HG03196 (cell line): Measurements from ENCODE around the gene POU3F1.

Experiments
- ATAC-seq: cut with Tn5 transposase; IDR thresholded peaks from one replicate; pipeline ENCODE4 v1.9.1; 2021; ENCODE audit not compliant: unreplicated experiment

POU3F1 gene

GRCh38 chr1:38029081-38029681, 17.4 kb downstream of the POU3F1 start:
- ATAC-seq: no peak

DNA sequence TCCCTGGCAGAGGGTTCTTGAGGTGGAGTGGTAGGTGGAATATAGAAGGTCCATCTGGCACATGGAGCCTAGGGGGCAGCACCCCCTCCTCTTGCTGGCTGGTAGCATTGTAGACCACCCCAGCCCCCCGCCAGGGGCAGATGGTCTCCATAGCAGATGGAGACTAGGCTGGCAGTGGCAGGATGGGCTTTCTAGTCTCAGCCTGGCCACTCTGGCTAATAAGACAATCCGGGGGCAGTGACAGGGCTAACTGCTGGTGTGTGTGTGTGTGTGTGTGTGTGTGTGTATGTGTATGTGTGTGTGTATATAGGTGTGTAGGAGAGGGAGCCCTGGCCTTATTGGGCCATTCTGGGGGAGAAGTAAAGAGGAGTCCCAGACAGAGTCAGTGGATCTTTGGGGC, 17.9 kb downstream of the POU3F1 start:
- no peak for ATAC-seq

GRCh38 chr1:38028105-38028591, 18.4 kb downstream of the POU3F1 start:
- peak; percentile 69 for ATAC-seq

GRCh38 chr1:38027201-38028104, 19.1 kb downstream of the POU3F1 start:
- ATAC-seq: no peak

DNA sequence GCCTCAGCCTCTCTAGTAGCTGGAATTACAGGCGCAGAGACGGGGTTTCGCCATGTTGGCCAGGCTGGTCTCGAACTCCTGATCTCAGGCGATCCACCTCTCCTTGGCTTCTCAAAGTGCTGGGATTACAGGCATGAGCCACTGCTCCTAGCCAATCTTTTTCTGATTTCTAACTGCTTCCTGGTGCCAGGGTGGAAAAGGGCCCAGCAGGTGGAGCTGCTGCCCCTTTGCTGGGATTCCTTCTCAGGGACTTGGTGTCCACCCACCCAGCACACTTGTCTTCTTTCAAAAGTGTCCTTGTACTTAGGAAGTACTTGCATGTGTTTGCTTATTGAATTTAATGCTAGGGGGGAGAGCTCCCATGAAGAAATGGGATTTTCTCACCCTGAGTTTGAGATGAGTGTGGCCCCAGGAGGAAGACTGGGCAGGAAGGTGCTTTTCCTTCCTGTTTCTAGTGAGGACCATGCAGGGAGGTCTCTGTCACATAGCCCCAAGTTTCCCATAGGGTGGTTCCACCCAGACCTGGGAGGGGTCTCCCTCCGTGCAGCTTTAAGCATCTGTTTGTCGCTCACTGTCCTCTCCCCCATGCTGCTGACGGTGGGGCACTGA, 19.9 kb downstream of the POU3F1 start:
- no peak for ATAC-seq

DNA sequence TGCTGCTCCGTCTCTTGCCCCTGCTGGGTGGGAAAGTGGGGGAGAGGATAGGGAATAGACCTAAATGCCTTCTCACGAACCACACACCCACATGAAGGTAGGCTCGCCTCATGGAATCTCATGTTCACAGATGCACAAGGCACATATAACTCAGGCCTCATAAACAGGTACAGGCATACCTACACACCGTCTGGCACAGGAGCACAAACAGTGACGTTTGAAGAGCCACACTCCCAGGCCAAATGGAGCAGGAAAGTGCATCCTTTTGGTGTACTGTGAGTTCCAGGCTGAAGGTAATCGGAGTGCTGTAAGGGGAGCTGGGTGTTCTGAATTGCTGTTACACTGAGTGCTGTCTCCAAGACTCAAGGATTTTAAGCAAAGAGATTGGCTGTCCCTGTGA, 20.9 kb downstream of the POU3F1 start:
- no peak for ATAC-seq

DNA sequence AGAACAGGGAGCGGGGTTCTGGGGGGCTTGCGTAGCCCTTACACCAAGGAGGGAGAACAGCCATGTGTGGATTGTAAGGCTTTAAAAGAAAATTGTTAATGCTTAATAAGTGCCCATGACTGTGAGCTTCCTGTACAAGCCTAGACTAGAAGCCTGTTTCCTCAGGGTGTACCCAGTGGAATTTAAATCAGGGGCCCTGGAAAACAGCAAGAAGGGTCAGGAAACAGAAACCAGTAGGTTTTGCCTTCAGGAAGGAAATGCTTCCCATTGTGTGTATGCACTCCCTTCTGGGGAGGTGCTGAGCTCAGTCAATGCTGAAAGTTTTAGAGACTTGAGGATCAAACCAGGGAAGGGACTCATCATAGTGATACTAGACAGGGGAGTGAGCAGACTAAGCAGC, 21.4 kb downstream of the POU3F1 start:
- no peak for ATAC-seq

- no peak for ATAC-seq
Observed at GRCh38 chr1:38022810-38023209, 23.8 kb downstream of the POU3F1 start.

- ATAC-seq: no peak
Observed at GRCh38 chr1:38021969-38022368, 24.6 kb downstream of the POU3F1 start.

- no peak for ATAC-seq
Observed at GRCh38 chr1:38020396-38020795, 26.2 kb downstream of the POU3F1 start.

DNA sequence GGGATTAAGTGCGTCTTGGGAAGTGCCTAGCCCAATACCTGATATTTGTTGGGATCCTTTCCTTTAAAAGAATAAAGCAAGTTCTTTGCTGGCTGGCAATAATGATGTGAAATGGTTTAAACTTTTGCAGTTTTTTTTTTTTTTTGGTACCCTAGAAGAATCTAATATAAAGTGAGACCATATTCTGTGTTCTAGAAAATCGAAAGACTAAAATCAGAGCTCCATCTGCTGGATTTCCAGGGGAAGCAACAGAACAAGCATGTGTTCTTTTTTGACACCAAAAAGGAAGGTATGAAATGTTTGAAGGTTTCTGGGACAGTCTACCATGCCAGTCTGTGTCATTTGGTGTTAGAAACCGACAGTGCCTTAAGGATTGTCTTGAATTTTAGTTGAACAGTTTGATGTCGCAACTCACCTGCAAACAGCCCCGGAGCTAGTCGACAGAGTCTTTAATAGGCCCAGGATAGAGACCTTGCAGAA, 27.7 kb downstream of the POU3F1 start:
- no peak for ATAC-seq

GRCh38 chr1:38015978-38016725, 30.4 kb downstream of the POU3F1 start:
- ATAC-seq: no peak

GRCh38 chr1:38014724-38015424, 31.7 kb downstream of the POU3F1 start:
- no peak for ATAC-seq

GRCh38 chr1:38014171-38014570, 32.4 kb downstream of the POU3F1 start:
- ATAC-seq: no peak

DNA sequence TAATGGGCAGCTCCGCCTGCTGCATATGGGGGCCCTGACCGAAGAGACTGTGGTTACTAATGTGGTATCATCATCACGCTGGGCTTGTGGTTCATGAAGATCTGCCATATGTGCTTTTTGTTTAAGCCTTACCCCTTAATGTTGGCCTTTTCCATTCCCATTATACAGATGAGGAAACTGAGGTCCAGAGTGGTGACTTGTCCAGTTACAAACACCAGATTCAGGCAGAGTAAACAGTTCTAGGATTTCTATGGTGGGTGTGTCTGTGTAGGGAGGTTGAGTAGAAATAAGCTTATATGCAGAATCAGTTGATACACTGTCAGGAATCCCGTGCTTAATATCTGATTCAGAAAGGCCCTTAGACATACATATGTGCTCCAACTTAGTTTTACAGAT, 33.4 kb downstream of the POU3F1 start:
- no peak for ATAC-seq

DNA sequence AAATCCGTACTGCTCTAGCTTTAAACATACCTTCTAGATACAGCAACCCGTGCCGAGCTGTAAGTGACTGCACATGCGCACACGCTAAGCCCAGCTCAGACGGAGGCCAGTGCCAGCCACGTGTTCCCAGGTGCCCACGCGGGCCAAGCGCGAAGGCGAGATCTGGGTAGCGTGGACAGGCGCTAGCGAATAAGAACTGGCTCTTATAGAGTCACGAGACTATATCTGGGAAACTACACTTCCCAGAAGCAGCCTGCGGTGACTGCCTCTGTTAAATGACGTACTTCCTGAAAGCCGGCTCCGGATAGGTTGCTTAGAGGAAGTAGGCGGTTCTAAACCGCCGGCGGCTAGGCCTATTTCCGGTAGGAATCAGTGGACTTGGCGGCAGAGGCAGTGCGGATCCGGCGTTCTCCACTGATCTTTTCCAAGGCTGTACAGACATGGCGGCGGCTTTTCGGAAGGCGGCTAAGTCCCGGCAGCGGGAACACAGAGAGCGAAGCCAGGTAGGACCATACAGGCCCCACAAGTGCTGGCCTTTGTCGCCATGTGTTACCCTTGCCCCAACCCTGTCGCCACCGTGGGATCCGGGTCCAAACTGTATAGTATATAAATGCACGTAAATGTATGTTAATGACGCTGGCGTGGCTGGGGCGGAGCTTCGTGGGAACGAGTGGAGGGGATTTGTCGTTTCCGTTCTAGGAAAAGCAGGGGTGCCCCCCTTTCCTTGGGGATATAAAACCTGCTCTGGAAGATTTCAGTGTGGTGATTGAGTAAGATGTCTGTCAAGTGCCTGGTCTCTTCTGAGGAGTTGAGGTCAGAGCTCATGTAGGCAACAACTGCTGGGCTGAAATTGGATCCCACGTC, 34.0 kb downstream of the POU3F1 start, which contains the start of gene UTP11:
UTP11 (plus strand) TSS at position 372 of the 864 bp plus-strand sequence; CDS start at position 441, 69 bp downstream.
- ATAC-seq: peak; percentile 86

DNA sequence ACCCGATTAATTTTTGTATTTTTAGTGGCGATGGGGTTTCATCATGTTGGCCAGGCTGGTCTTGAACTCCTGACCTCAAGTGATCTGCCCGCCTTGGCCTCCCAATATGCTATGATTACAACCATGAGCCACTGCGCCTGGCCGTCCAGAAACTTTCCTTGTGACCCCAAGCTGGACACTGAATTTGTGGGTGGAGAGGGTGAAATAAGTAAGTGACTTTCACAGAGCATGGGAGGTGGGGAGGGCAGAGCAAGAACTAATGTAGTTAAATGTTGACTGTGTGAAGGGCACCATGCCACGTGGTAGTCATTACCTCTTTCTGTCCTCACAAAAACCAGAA, 36.8 kb downstream of the POU3F1 start:
- no peak for ATAC-seq

DNA sequence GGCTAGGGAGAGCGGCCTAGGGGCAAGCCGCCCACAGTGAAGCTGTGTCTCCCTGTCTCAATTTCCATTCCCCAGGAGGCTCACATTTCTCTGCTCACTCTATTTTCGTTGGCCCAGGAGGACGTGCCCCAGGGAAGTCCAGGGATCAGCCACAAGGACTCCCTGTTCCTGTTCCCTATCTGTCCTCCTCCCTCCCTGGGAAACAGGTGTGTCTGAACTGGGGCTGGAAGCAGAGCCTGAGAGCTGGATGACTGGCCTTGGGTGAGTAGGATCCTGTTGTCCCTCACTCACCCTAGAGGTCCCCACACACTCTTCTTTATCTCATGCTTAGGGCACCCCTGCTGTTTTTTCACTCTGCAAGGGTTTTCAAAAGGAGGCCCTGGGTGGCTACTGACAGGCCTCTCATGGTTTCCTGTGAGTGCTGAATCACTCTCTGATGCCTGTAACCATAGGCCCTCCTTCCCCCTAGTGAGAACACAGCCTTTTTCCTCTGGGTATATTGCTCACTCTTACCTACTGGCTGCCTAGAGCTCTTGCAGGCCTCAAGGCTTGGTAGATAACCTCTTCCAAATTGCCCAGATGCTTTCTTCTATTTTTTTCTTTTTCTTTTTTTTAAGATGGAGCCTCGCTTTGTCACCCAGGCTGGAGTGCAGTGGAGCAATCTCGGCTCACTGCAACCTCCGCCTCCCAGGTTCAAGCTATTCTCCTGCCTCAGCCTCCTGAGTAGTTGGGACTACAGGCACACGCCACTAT, 37.3 kb downstream of the POU3F1 start:
- no peak for ATAC-seq
